Heart left ventricle (tissue), 13 donors: ENCODE data around the gene M6PR.

Experiments used
- CTCF ChIP-seq, 12 donors: fragments of 200-600 bp; sonication (generic) in 4 of 12; IDR thresholded peaks; one replicate each; pipeline versions ENCODE4 v1.5.0 to v1.8.0; 2018 to 2022; ENCODE audit warnings: antibody characterized with exemption in 12 of 12, mild to moderate bottlenecking in 5 of 12
- POLR2A ChIP-seq, 2 donors: fragments of 450-650 bp; IDR thresholded peaks; one replicate each; pipeline ENCODE4 v1.6.1; 2017; ENCODE audit warnings: antibody characterized with exemption in 2 of 2, mild to moderate bottlenecking in 2 of 2, moderate library complexity in 2 of 2
- donor health status: ischemic (EF 13 %, LVEDD 7.1; RV severe dilation, severe dysfunction).
- donor health status: DM: no; HTN: yes; CAD: no.
- donor health status: DM: no; HTN: no; CAD: no.
- donor health status: ischemic (EF 25% LVEDD 6.9; RV normal size, moderate dysfunction).
- donor health status: ischemic (EF 25% LVEDD 5.7; RV mildly dilated, moderate dysfunction).
- donor health status: ischemic (EF 35%, LVEDD 5.7; RV mildly dilated, moderate dysfunction).
- donor health status: nonischemic (EF 11% LVEDD 7.7; RV severe dilation, severe dysfunction).
- donor health status: DM: yes; HTN: yes; CAD: no.
- donor health status: PGD.
- donor health status: ischemic (EF 29% LVEDD 5.4; RV normal size, mild dysfunction).
- donor health status: nonischemic (EF 23%, LVEDD 6.1; RV moderate dilation, normal function).

DNA sequence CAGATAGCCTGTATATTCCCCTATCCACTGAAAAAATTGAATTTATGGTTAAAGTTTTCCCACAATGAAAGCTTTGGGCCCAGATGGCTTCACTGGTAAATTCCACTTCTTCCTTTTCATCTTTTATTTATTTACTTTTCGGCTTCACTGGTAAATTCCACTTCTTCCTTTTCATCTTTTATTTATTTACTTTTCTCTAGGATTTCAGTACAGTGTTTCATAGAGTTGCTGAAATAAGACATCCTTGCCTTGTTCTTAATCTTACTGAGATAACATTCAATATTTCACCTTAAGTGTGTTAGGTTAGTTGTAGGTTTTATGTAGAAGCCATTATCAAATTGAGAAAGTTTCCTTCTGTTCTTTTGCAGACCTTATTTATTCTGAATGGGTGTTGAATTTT is 21.0 kb upstream of the M6PR start:
- TF ChIP-seq POLR2A (IDR thresholded peaks at IDR 0.05): no peak
- TF ChIP-seq CTCF (IDR thresholded peaks at IDR 0.05): no peak
